Mononuclear cell (primary cell): ENCODE results near the gene CNN1. TPM values are rescaled to one million over a fixed set of nuclear protein-coding genes. Genes with fewer than 3 reads are reported as not detected.

ENCODE experiments used
- H3K27me3 ChIP-seq: 2 replicates; pipeline ENCODE4 v1.6.0; 2011; ENCODE audit warnings: low read length, control low read depth; ENCODE audit not compliant: insufficient read depth
- H3K4me1 ChIP-seq: 2 replicates; pipeline ENCODE4 v1.5.1; 2011; ENCODE audit warnings: mild to moderate bottlenecking, low read length, control low read depth; ENCODE audit not compliant: insufficient read depth
- H3K4me3 ChIP-seq: 2 replicates; pipeline ENCODE4 v1.5.1; 2011; ENCODE audit warnings: mild to moderate bottlenecking, low read length, moderate library complexity
- H3K9me3 ChIP-seq: 2 replicates; pipeline ENCODE4 v1.5.1; 2011; ENCODE audit warnings: low read depth, mild to moderate bottlenecking, control low read depth, low read length
- total RNA-seq: library from RNA; depleted of rRNA; stranded (reverse); fragments of >200 nt; gene quantifications from one replicate; pipeline ENCODE4 v1.2.3, GENCODE V29; 2012

CNN1 gene
- total RNA-seq: 0.52 TPM

DNA sequence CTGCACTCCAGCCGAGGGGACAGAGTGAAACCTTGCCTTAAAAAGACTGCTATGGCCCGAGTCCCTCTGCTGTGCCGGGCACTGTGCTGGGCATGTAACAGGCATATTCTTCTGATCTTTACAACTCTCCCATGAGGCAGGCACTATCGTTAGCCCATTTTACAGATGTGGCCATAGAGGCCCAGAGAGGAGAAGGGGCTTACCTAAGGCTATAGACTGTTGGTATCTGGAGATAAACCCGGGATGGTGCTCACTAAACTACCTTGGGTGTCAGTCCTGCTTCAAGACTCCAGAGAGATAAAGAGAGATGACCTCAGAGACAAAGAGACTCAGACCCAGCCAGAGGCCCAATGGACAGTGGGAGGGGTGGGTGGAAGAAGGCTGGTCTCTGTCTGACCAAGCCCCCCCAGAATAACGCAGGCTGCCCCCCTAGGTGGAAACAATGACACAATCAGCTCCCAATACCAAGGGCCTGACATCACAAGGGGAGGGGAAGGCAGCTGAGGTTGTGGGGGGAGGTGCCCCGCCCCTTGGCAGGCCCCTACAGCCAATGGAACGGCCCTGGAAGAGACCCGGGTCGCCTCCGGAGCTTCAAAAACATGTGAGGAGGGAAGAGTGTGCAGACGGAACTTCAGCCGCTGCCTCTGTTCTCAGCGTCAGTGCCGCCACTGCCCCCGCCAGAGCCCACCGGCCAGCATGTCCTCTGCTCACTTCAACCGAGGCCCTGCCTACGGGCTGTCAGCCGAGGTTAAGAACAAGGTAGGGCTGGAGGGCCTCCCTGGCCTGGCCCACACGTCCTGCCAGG, at the start of gene CNN1:
CNN1 (plus strand) TSS at position 620 of the 805 bp plus-strand sequence; CDS start at position 697, 77 bp downstream.
- Histone ChIP-seq H3K27me3 (peaks cover 6% of the 10 kb centered on the region), H3K9me3 (no peaks in the 10 kb centered on the region), H3K4me1 (peaks cover 19% of the 10 kb centered on the region), H3K4me3 (no peak within 1 kb of the TSS)

DNA sequence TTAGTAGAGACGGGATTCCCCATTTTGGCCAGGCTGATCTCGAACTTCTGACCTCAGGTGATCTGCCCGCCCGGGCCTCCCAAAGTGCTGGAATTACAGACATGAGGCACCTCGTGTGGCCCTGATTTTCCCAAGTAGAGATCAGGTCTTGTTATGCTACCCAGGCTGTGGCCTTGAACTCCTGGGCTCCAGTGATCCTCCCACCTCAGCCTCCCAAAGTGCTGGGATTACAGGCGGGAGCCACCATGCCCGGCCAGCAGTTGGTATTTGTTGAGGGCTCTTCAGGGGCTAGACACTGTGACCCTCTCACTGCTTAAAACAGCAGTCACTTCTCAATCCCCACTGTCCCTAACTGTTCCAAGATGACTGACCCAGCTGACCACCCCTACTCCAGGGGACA, 49.3 kb upstream of the CNN1 start:
- H3K4me3 ChIP-seq: no peak overlapping the region
- no peaks in the 10 kb centered on the region for H3K9me3 ChIP-seq
- H3K4me1 ChIP-seq: no peaks in the 10 kb centered on the region
- H3K27me3 ChIP-seq: no peaks in the 10 kb centered on the region

DNA sequence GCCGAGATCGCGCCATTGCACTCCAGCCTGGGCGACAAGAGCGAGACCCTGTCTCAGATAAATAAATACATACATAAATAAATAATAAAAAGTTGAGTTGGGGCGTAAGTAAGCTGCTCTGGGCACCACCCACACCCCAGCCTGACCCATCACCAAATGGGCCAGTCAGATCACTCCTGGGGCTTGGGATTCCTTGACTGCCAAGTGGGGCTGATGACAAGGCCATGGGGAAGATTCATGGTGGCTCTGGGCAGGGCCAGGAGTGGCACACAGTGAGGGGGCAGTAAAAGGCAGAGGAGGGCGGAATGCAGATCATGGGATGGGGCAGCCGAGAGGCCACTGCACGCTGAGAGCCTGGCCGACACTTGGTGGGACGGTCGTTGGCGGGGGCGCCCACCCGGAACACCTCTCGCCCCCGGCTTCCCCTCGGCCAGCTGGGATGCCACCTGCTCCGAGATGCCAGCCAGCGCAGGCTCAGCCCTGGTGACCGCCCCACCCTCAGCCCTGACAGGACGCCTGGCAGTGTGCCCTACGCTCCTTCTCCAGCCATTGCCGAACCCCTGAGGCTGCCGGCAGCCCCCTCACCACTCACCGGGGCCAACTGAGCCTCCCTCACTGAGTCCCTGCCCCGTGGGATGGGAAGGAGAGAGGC, 43.9 kb upstream of the CNN1 start:
- Histone ChIP-seq H3K4me3 (no peak overlapping the region), H3K27me3 (no peaks in the 10 kb centered on the region), H3K4me1 (no peaks in the 10 kb centered on the region), H3K9me3 (no peaks in the 10 kb centered on the region)

DNA sequence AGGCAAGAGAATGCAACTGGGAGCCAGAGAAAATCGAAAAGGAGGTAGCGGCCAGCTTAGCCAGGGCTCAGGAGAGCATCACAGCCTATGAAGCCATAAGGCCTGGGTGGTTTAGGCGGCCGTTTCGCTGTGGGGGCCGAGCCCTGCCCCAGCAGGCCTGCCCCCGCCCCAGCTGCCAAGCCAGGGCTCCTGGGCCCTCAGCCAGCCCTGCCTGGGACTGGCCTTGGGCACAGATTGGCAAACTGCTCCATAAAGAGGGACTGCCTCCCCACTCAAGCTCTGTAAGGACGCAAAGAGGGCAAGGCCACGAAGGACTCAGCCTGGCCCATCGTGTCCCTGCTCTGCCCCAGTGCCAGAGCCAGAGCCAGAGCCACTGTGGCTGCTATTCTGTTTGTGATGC, 43.2 kb upstream of the CNN1 start:
- Histone ChIP-seq H3K27me3 (no peaks in the 10 kb centered on the region), H3K4me1 (no peaks in the 10 kb centered on the region), H3K9me3 (no peaks in the 10 kb centered on the region), H3K4me3 (no peak overlapping the region)

DNA sequence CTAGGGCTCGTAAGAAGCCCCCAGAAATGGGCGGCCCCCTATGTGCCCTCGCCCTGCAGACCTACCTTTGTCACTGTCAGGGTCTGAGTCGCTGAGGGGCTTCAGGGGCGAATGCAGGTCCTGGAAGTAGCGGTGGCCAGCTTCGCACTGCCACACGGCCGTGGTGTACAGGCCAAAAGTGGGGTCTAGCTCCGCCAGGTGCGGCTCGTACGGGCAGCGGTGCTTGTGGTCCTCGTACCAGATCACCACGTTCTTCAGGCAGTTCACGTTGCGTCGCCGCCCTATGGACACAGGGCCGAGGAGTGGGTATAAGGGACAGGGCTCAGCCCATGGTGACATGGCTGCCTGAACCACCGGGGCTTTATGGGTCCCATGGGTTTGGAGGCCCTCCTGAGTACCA, 42.8 kb upstream of the CNN1 start:
- H3K27me3 ChIP-seq: no peaks in the 10 kb centered on the region
- H3K4me3 ChIP-seq: no peak overlapping the region
- no peaks in the 10 kb centered on the region for H3K9me3 ChIP-seq
- H3K4me1 ChIP-seq: no peaks in the 10 kb centered on the region

DNA sequence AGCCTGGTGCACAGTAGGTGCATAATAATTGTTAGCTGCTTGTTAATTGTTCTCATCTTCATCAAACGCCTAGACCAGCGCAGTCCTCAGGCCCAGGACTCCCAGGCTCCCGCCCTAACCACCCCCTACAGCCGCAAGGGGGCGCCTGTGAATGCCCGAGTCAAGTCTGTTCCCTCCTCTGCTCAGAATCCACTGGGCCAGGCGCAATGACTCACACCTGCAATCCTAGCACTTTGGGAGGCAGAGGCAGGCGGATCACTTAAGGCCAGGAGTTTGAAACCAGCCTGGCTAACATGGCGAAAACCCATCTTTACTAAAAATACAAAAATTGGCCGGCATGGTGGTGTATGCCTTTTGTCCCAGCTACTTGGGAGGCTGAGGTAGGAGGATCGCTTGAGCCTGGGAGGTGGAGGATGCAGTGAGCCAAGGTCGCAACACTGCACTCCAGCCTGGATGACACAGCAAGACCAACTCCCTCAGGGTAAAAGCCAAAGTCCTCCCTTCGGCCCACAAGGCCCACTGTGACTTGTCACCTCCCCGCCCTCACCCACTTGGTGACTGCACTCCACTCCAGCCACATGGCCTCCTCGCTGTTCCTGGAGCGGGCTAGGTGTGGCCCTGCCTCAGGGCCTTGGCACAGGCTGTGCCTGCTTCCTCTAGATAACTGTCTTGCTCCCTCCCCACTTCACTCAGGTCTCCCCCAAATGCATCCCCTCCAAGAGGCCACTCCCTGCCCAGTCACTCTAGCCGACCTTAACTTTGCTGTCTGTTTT, 42.1 kb upstream of the CNN1 start:
- Histone ChIP-seq H3K27me3 (no peaks in the 10 kb centered on the region), H3K9me3 (no peaks in the 10 kb centered on the region), H3K4me3 (no peak overlapping the region), H3K4me1 (no peaks in the 10 kb centered on the region)

DNA sequence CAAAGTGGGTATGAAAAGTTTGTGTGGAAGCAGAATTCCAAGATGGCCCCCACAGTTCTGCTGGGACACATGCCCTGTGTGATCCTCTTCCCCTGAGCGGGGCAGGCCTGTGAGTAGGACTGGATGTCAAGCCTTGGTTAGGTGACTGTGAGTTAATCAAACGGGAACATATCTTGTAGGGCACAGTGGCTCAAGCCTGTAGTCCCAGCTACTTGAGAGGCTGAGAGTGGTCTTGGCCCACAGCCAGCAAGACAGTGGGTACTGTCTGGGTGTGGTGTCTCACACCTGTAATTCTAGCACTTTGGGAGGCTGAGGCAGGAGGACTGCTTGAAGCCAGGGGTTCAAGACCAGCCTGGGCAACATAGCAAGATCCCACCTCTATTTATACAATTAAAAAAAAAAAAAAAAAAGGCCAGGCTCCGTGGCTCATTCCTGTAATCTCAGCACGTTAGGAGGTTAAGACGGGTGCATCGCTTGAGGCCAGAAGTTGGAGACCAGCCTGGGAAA, 39.4 kb upstream of the CNN1 start:
- Histone ChIP-seq H3K4me3 (no peak overlapping the region), H3K9me3 (no peaks in the 10 kb centered on the region), H3K27me3 (no peaks in the 10 kb centered on the region), H3K4me1 (no peaks in the 10 kb centered on the region)

DNA sequence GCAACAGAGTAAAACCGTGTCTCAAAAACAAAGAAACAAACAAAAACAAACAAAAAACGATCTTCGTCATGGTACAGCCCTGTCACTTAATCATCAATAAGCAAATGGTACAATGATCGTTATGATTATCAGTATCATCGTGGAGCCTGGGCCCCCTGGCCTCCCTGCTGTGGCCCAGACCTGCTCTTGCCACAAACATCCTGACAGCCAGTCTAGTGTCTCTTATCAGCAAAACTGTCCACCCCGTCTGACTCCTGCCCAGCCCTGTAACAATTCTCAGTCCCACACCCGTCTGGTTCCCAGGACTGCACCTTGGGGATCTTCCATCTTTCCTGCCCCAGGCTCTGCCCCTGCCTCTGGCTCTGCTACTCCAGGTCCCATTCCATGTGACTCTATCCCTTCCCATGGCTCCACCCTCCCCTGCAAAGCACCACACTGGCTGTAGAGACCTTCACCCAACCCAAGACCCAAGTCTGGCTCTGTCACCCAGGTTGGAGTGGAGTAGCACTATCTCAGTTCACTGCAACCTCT, 38.7 kb upstream of the CNN1 start:
- H3K4me1 ChIP-seq: peaks cover 5% of the 10 kb centered on the region
- no peak overlapping the region for H3K4me3 ChIP-seq
- no peaks in the 10 kb centered on the region for H3K9me3 ChIP-seq
- H3K27me3 ChIP-seq: no peaks in the 10 kb centered on the region

DNA sequence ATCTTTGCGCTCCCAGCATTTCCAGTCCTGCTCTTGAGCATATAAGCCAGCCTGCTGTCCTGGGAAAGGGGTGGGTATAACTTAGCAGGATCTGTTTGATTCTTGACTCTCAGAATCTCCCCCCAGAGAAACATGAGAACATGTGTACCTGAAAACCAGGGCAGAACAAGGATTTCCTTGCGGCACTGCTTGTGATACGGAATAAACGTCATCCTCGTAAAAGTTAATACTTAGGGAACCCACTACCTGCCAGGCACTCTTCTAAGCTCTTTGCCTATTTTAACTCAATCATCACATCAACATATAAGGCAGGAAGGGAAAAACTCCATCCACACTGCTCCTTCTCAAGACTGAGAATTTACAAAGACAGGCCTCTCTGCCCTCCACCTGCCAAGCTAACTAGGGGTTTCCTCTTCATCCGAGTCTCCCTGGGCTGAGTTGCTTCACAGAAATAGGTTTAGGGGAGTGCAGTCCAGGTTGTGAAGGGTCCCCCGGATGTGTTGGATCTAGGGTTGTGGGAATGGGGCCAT, 34.1 kb upstream of the CNN1 start:
- Histone ChIP-seq H3K27me3 (no peaks in the 10 kb centered on the region), H3K4me3 (peak overlapping the region; percentile 78), H3K9me3 (no peaks in the 10 kb centered on the region), H3K4me1 (peaks cover 14% of the 10 kb centered on the region)

DNA sequence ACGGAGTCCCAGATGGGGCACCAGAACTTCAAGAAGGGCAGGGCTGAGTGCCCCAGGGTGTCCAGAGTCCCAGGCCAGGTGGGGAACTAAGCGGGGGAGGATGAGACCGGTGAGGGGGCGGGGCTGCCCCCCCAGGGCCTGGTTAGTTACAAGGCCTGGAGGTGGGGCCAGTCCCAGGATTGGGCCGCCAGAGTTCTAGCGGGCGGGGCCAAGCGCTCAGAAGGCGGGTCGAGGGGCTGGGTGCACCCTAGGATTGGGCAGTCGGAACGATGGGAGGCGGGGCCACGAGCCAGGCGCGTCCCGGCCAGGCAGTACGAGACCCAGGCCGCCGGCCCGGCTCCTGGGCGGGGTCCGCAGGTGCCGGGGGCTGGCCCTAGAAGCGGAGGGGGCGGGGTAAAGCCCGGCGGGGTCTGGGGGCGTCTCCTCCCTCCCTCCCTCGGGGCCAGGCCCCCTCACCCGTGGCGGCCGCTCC, 33.6 kb upstream of the CNN1 start:
- no peaks in the 10 kb centered on the region for H3K9me3 ChIP-seq
- peaks cover 14% of the 10 kb centered on the region for H3K4me1 ChIP-seq
- peak overlapping the region; percentile 78 for H3K4me3 ChIP-seq
- H3K27me3 ChIP-seq: no peaks in the 10 kb centered on the region

DNA sequence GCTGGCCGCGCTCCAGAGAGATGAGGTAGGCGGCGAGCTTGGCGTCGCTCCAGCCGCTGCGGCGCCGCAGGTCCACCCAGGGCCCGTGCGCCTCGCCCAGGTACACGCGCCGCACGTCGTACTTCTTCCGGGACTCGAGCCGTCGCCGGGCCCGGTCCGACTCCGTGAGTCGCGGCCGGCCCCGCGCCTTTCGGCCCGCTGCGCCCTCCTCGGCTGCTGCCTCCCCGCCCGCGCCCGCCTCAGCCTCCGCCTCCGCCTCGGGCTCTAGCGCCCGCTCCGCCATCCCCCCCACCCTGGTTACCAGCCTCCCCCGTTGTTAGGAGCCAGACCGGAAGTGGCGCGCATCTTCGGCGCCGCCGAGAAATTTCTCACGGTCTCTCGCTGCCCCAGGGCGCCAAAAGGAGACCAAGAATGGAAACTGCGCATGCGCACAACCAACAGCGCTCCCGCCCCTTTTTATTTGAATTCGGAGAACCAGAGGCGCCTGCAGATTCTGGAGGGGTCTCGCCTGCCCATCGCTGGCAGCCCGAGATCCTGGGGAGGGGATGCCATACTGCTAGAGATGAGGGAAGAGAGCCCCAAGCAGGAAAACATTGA, 33.0 kb upstream of the CNN1 start, which contains the start of gene ZNF653:
ZNF653 (minus strand) TSS at position 336 of the 597 bp plus-strand sequence; CDS start at position 283, 53 bp downstream.
- Histone ChIP-seq H3K4me3 (peak within 1 kb of the TSS; percentile 78), H3K4me1 (peaks cover 14% of the 10 kb centered on the region), H3K27me3 (no peaks in the 10 kb centered on the region), H3K9me3 (no peaks in the 10 kb centered on the region)

DNA sequence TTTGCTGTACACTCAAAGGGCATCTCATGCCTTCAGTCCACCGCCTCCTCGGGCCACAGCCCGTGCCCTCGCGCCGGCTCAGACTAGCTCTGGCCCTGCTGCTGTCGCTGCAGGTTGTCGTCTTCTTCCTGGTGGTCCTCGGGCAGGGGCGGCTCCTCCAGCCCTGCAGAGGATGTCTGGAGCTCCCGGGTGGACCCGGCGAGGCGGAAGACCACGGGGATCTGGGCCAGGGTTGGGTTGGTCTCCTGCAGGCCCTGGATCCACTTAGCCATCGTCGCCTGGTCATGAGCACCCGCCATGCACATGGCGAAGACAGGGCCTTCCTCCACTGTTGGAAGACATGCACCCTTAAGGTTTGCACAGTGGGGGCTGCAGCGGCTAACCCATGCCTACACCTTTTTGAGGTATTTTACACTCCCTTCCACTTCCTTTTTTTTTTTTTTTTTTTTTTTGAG, 32.5 kb upstream of the CNN1 start:
- Histone ChIP-seq H3K4me3 (peak overlapping the region; percentile 78), H3K27me3 (no peaks in the 10 kb centered on the region), H3K4me1 (peaks cover 14% of the 10 kb centered on the region), H3K9me3 (no peaks in the 10 kb centered on the region)

DNA sequence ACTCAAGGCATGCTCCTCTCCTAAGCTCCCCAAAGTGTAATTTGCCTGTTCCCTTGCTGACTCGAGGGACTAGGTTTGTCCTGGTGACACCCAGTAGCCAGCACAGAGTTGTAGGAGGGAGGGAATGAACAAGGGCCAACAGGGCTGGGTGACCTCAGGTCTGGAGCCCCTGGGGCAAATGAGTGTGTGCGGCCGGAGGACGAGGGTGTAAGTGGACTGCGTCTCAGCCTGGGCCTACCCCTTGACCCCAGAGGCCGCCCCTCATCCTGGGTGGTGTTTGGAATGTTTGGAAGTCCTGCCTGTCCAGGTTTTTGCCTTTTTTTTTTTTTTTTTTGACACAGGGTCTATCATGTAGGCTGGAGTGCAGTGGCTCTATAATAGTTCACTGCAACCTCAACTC, 31.7 kb upstream of the CNN1 start:
- Histone ChIP-seq H3K9me3 (no peaks in the 10 kb centered on the region), H3K4me1 (peaks cover 14% of the 10 kb centered on the region), H3K27me3 (no peaks in the 10 kb centered on the region), H3K4me3 (no peak overlapping the region)

DNA sequence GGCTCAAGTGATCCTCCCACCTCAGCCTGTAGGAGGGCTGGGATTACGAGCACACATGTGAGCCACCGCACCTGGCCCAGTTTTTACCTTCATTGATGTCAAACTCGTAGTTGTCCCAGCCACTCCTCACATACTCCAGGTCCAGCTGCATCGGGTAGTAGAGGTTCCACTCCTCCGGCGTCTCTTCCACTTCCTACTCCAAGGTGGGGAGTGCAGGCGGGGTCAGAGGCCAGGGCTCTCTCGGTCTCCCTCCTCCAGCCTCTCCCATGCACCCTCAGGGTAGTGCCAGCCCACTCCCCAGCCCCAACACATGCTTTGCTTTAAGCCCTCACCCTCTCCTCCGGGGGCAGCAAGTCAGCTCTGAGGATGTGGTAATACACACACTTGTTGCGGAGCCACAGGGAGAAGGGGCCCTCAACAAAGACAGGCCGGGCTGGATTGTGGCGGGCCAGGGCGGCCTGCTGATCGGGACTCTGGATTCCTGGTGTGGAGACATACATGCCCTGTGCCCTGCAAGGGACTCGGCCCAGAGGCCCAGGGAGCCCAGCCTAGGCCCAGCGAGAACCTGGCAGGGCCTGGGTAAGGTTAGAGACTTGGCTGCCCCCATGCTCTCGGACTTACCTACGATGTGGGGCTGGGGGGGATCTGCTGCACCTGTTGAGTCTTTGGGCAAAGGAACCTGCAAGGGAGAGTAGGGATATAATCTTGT, 31.1 kb upstream of the CNN1 start:
- Histone ChIP-seq H3K27me3 (no peaks in the 10 kb centered on the region), H3K4me3 (no peak overlapping the region), H3K9me3 (no peaks in the 10 kb centered on the region), H3K4me1 (peaks cover 14% of the 10 kb centered on the region)
